MM.1S (cell line): ENCODE results near the gene CHST15.

Source experiments
- DNase-seq: peaks from one replicate; pipeline ENCODE4 v3.0.0-alpha.2; 2015
- H2AFZ ChIP-seq: fragments of 300-600 bp; sonication (generic); 2 replicates; pipeline ENCODE4 v1.6.0; 2016; ENCODE audit warnings: antibody characterized with exemption, low read length
- H3F3A ChIP-seq: fragments of 300-600 bp; sonication (generic); 2 replicates; pipeline ENCODE4 v1.6.1; 2016; ENCODE audit warnings: mild to moderate bottlenecking, antibody characterized with exemption, low read length, moderate library complexity, mixed read lengths; ENCODE audit not compliant: insufficient read depth
- H3K27ac ChIP-seq: fragments of 300-600 bp; sonication (generic); 2 replicates; pipeline ENCODE4 v1.5.1; 2016; ENCODE audit warnings: mild to moderate bottlenecking, low read length
- H3K27me3 ChIP-seq: fragments of 300-600 bp; sonication (generic); replicated peaks from 2 replicates; pipeline ENCODE4 v1.6.0; 2016; ENCODE audit warnings: low read length; ENCODE audit not compliant: insufficient read depth
- H3K36me3 ChIP-seq: fragments of 300-600 bp; sonication (generic); replicated peaks from 2 replicates; pipeline ENCODE4 v1.6.1; 2016; ENCODE audit warnings: mild to moderate bottlenecking, low read length, mixed read lengths; ENCODE audit not compliant: insufficient read depth
- H3K4me1 ChIP-seq: fragments of 300-600 bp; sonication (generic); 2 replicates; pipeline ENCODE4 v1.6.1; 2016; ENCODE audit warnings: low read length, mixed read lengths
- H3K4me2 ChIP-seq: fragments of 300-600 bp; sonication (generic); 2 replicates; pipeline ENCODE4 v1.6.0; 2016; ENCODE audit warnings: low read depth, low read length
- H3K4me3 ChIP-seq: fragments of 300-600 bp; sonication (generic); 2 replicates; pipeline ENCODE4 v1.5.1; 2016; ENCODE audit warnings: low read length, mixed read lengths
- H3K79me2 ChIP-seq: fragments of 300-600 bp; sonication (generic); 2 replicates; pipeline ENCODE4 v1.6.1; 2016; ENCODE audit warnings: mixed run types, low read length, mixed read lengths
- H3K9ac ChIP-seq: fragments of 300-600 bp; sonication (generic); 2 replicates; pipeline ENCODE4 v1.6.1; 2016; ENCODE audit warnings: low read length, mixed read lengths
- H3K9me2 ChIP-seq: fragments of 300-600 bp; sonication (generic); replicated peaks from 2 replicates; pipeline ENCODE4 v1.6.1; 2016; ENCODE audit warnings: mild to moderate bottlenecking, low read length, mixed read lengths; ENCODE audit not compliant: insufficient read depth
- H3K9me3 ChIP-seq: fragments of 300-600 bp; sonication (generic); replicated peaks from 2 replicates; pipeline ENCODE4 v1.6.1; 2016; ENCODE audit warnings: mild to moderate bottlenecking, low read length, mixed read lengths; ENCODE audit not compliant: insufficient read depth
- H4K20me1 ChIP-seq: fragments of 300-600 bp; sonication (generic); 2 replicates; pipeline ENCODE4 v1.6.1; 2016; ENCODE audit warnings: mild to moderate bottlenecking, low read length, moderate library complexity, mixed read lengths; ENCODE audit not compliant: insufficient read depth
- EZH2 ChIP-seq: fragments of 300-600 bp; sonication (generic); optimal IDR thresholded peaks from 2 replicates; pipeline ENCODE3; 2017; ENCODE audit warnings: low read depth, mild to moderate bottlenecking, antibody characterized with exemption, low read length, mixed read lengths
- EZH2phosphoT487 ChIP-seq: fragments of 300-600 bp; sonication (generic); IDR thresholded peaks from 2 replicates; pipeline ENCODE4 v1.6.1; 2018; ENCODE audit warnings: antibody characterized with exemption, low read length
- TF ChIP-seq, protein P1 (sequence below): fragments of 300-600 bp; sonication (generic); IDR thresholded peaks from 2 replicates; pipeline ENCODE4 v1.5.1; 2016; ENCODE audit warnings: antibody characterized with exemption, low read length, mixed read lengths

The CHST15 gene

DNA sequence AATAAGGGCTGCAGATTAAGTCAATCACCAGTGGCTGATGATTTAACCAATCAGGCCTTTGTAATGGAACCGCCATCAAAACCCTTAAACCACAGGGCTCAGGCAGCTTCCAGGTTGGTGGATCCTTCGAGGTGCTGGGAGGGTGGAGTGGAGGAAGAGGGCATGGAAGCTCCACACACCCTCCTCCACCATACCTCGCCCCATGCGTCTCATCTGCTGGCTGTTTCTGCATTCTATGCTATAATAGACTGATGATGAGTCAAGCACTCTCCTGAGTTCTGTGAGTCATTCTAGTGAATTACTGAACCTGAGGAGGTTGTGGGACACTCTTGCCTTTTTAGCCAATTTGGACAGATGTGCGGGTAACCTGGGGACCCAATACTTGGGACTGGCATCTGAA lies 43.9 kb downstream of the CHST15 start:
- H3K79me2 ChIP-seq, result peaks cover 99% of the 10 kb centered on the region
- no peak overlapping the region for H3K9ac ChIP-seq
- H3K36me3 ChIP-seq, result peaks cover 15% of the 10 kb centered on the region

DNA sequence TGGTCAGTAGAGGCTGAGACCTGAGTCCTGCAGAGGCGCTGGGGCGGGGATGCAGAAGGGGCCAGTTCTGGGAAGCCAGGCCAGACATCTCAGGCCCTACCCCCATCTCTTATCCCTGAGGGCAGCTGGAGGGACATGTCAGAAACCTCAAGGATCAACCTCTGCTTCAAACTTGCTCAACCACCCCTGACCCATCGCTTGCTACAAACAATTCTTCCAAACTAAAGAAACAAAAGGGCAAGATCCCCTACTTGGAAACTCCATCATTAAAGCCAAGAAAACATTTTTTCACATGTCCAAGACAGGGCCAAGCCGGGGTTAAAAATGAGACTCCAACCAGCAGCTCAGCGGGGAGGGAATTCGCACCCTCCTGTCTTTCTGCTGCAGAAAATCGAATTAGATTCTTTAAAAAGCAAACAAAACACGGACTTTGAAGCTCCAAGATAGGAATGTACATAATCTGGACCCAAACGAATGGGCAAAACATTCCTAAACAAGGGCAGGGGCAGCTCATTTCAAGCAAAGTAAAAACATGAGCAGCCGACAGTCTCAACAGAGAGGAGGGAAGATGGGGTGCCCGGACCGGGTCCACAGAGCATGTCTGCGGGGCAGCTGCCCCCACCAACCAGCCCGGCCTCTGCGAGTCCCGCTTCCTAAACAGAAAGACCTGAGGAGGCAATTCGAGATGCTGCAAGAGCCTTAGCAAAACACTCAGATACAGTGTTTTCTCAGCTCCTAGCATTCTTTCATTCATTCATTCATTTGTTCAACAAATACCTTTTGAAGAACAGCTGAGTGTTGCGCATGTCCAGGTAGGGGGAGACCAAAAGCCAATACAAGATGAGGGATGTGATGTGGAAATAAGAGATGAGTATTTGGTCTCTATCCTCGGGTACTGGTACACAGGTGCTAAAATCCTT lies 44.8 kb downstream of the CHST15 start:
- Histone ChIP-seq H3K79me2 (peaks cover 99% of the 10 kb centered on the region), H3K27me3 (no peaks in the 10 kb centered on the region), H3K27ac (no peak overlapping the region), H3K4me2 (no peak overlapping the region), H3F3A (peaks cover 20% of the 10 kb centered on the region; the same call in 1 of the 2 replicates), H3K4me1 (peaks cover 23% of the 10 kb centered on the region), H3K4me3 (no peak overlapping the region), H3K9ac (no peak overlapping the region), H3K9me2 (no peaks in the 10 kb centered on the region), H2AFZ (no peak overlapping the region), H3K36me3 (peaks cover 19% of the 10 kb centered on the region), H3K9me3 (no peaks in the 10 kb centered on the region), H4K20me1 (peaks cover 11% of the 10 kb centered on the region; the same call in 1 of the 2 replicates)
- no peak for DNase-seq
- no peak for TF ChIP-seq EZH2
- TF ChIP-seq, protein P1, sequence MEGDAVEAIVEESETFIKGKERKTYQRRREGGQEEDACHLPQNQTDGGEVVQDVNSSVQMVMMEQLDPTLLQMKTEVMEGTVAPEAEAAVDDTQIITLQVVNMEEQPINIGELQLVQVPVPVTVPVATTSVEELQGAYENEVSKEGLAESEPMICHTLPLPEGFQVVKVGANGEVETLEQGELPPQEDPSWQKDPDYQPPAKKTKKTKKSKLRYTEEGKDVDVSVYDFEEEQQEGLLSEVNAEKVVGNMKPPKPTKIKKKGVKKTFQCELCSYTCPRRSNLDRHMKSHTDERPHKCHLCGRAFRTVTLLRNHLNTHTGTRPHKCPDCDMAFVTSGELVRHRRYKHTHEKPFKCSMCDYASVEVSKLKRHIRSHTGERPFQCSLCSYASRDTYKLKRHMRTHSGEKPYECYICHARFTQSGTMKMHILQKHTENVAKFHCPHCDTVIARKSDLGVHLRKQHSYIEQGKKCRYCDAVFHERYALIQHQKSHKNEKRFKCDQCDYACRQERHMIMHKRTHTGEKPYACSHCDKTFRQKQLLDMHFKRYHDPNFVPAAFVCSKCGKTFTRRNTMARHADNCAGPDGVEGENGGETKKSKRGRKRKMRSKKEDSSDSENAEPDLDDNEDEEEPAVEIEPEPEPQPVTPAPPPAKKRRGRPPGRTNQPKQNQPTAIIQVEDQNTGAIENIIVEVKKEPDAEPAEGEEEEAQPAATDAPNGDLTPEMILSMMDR, result no peak
- no peak for TF ChIP-seq EZH2phosphoT487

More for the DNA sequence above, 43.9 kb downstream of the CHST15 start:
- Histone ChIP-seq H3K27ac (no peak overlapping the region), H2AFZ (no peak overlapping the region), H3F3A (peaks cover 16% of the 10 kb centered on the region; the same call in 1 of the 2 replicates), H3K9me2 (no peaks in the 10 kb centered on the region), H3K4me3 (no peak overlapping the region), H3K9me3 (no peaks in the 10 kb centered on the region), H3K4me2 (no peak overlapping the region), H4K20me1 (peaks cover 11% of the 10 kb centered on the region; the same call in 1 of the 2 replicates), H3K4me1 (peaks cover 21% of the 10 kb centered on the region), H3K27me3 (no peaks in the 10 kb centered on the region)
- no peak for DNase-seq
- TF ChIP-seq EZH2 (no peak), EZH2phosphoT487 (no peak)
- TF ChIP-seq, protein P1, result no peak

DNA sequence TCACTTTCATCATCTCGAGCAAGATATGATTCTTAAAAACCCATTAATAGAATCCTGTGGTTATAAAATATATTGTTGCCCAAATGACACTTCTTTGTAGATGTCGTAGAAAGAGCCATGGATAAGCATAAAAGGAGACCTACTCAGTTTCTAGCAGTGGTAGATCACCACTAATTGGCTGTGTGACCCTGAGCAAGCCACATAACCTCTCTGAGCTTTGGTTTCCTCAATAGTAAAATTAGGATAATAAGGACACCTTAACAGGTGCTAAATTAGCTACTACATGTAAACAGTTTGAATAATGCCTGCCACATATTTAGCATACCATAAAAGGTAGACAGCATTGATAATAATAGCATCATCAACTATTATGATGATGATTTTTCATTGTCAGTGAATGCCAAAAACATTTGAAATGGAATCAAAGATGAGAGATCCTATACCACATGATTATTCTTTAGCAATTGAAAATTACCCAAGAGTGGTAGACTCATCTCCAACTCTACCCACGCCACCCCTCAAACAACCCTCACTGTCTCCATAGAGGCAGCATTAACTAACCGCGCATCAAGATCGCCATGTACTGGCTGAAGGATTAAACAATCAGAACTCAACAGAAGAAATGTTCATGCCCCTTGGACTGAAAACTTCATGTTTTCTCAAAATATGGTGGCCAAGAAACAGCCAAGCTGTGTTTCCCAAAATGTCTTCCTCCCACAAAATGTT lies 45.8 kb downstream of the CHST15 start:
- Histone ChIP-seq H3K9me2 (no peaks in the 10 kb centered on the region), H3K4me3 (no peak overlapping the region), H3K79me2 (peaks cover 99% of the 10 kb centered on the region), H3K4me2 (no peak overlapping the region), H3K4me1 (peaks cover 33% of the 10 kb centered on the region), H3K27me3 (no peaks in the 10 kb centered on the region), H3K9me3 (no peaks in the 10 kb centered on the region), H2AFZ (no peak overlapping the region), H4K20me1 (peaks cover 11% of the 10 kb centered on the region; the same call in 1 of the 2 replicates), H3K36me3 (peaks cover 19% of the 10 kb centered on the region), H3K27ac (no peak overlapping the region), H3K9ac (no peak overlapping the region), H3F3A (peaks cover 23% of the 10 kb centered on the region)
- no peak for DNase-seq
- TF ChIP-seq, protein P1, result no peak
- TF ChIP-seq EZH2phosphoT487, result no peak
- no peak for TF ChIP-seq EZH2
